ENCODE results near the gene NR3C2.

NR3C2 gene

GRCh38 chr4:148118633-148119032, 323.6 kb downstream of the NR3C2 start:
- TF ChIP-seq CTCF (IDR thresholded peaks at IDR 0.05; ENCODE audit: low read depth, low read length): no peak
- DNase-seq (ENCODE audit: extremely low read depth, low read depth): no peak

- TF ChIP-seq CTCF (IDR thresholded peaks at IDR 0.05; ENCODE audit: low read depth, low read length): no peak
- no peak for DNase-seq (ENCODE audit: extremely low read depth, low read depth)
These were observed 324.0 kb downstream of the NR3C2 start for GRCh38 chr4:148118179-148118578.

GRCh38 chr4:148116969-148117368, 325.2 kb downstream of the NR3C2 start:
- no peak for DNase-seq (ENCODE audit: extremely low read depth, low read depth)

GRCh38 chr4:148116264-148116663, 325.9 kb downstream of the NR3C2 start:
- DNase-seq (ENCODE audit: extremely low read depth, low read depth): peak; percentile 49
- TF ChIP-seq CTCF (IDR thresholded peaks at IDR 0.05; ENCODE audit: low read depth, low read length): no peak

More at GRCh38 chr4:148116969-148117368, 325.2 kb downstream of the NR3C2 start:
- TF ChIP-seq CTCF (IDR thresholded peaks at IDR 0.05; ENCODE audit: low read depth, low read length): no peak

GRCh38 chr4:148114436-148114835, 327.8 kb downstream of the NR3C2 start:
- DNase-seq (ENCODE audit: extremely low read depth, low read depth): no peak
- no peak for TF ChIP-seq CTCF (IDR thresholded peaks at IDR 0.05; ENCODE audit: low read depth, low read length)

- no peak for DNase-seq (ENCODE audit: extremely low read depth, low read depth)
- TF ChIP-seq CTCF (IDR thresholded peaks at IDR 0.05; ENCODE audit: low read depth, low read length): no peak
These were observed 329.8 kb downstream of the NR3C2 start for GRCh38 chr4:148112231-148112982.

- DNase-seq (ENCODE audit: extremely low read depth, low read depth): no peak
- TF ChIP-seq CTCF (IDR thresholded peaks at IDR 0.05; ENCODE audit: low read depth, low read length): no peak
These were observed 332.0 kb downstream of the NR3C2 start for GRCh38 chr4:148110169-148110568.
